ENCODE results near the gene SIPA1L3. TPM values are rescaled to one million over a fixed set of nuclear protein-coding genes. Genes with fewer than 3 reads are reported as not detected.

Gene SIPA1L3
- total and polyA plus RNA-seq, 10 of the 15 experiments (the other 5 are each of a cell fraction or from before 2014, with no cell fraction given), result 0.24 to 66.2 (median 19.1) TPM

- POLR2A ChIA-PET, result no interaction called here
- no peak for TF ChIP-seq SP1 (IDR thresholded peaks at IDR 0.05; ENCODE audit: low read depth, low read length)
- no peak for TF ChIP-seq RELA (IDR thresholded peaks at IDR 0.05; ENCODE audit: borderline replicate concordance, partially characterized antibody)
- no peak for TF ChIP-seq CEBPB (IDR thresholded peaks at IDR 0.05; ENCODE audit: borderline replicate concordance in 1 of 2, low read depth in 2 of 2, low read length in 2 of 2)
- TF ChIP-seq ATF7 (IDR thresholded peaks at IDR 0.05; ENCODE audit: low read depth), result no peak
- TF ChIP-seq ZNF274 (IDR thresholded peaks at IDR 0.05; ENCODE audit: insufficient read depth, insufficient read length), result no peak
- no peak for TF ChIP-seq CEBPZ (IDR thresholded peaks at IDR 0.05; ENCODE audit: low read depth, low read length)
- TF ChIP-seq, protein P1, sequence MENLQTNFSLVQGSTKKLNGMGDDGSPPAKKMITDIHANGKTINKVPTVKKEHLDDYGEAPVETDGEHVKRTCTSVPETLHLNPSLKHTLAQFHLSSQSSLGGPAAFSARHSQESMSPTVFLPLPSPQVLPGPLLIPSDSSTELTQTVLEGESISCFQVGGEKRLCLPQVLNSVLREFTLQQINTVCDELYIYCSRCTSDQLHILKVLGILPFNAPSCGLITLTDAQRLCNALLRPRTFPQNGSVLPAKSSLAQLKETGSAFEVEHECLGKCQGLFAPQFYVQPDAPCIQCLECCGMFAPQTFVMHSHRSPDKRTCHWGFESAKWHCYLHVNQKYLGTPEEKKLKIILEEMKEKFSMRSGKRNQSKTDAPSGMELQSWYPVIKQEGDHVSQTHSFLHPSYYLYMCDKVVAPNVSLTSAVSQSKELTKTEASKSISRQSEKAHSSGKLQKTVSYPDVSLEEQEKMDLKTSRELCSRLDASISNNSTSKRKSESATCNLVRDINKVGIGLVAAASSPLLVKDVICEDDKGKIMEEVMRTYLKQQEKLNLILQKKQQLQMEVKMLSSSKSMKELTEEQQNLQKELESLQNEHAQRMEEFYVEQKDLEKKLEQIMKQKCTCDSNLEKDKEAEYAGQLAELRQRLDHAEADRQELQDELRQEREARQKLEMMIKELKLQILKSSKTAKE (IDR thresholded peaks at IDR 0.05; ENCODE audit: low read depth, poor library complexity, severe bottlenecking), result no peak
- TF ChIP-seq HDAC6 (IDR thresholded peaks at IDR 0.05; ENCODE audit: unreplicated experiment), result no peak
- TF ChIP-seq REST (IDR thresholded peaks at IDR 0.05; ENCODE audit: low read depth, low read length), result no peak
- TF ChIP-seq, protein P2, sequence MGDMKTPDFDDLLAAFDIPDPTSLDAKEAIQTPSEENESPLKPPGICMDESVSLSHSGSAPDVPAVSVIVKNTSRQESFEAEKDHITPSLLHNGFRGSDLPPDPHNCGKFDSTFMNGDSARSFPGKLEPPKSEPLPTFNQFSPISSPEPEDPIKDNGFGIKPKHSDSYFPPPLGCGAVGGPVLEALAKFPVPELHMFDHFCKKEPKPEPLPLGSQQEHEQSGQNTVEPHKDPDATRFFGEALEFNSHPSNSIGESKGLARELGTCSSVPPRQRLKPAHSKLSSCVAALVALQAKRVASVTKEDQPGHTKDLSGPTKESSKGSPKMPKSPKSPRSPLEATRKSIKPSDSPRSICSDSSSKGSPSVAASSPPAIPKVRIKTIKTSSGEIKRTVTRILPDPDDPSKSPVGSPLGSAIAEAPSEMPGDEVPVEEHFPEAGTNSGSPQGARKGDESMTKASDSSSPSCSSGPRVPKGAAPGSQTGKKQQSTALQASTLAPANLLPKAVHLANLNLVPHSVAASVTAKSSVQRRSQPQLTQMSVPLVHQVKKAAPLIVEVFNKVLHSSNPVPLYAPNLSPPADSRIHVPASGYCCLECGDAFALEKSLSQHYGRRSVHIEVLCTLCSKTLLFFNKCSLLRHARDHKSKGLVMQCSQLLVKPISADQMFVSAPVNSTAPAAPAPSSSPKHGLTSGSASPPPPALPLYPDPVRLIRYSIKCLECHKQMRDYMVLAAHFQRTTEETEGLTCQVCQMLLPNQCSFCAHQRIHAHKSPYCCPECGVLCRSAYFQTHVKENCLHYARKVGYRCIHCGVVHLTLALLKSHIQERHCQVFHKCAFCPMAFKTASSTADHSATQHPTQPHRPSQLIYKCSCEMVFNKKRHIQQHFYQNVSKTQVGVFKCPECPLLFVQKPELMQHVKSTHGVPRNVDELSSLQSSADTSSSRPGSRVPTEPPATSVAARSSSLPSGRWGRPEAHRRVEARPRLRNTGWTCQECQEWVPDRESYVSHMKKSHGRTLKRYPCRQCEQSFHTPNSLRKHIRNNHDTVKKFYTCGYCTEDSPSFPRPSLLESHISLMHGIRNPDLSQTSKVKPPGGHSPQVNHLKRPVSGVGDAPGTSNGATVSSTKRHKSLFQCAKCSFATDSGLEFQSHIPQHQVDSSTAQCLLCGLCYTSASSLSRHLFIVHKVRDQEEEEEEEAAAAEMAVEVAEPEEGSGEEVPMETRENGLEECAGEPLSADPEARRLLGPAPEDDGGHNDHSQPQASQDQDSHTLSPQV (IDR thresholded peaks at IDR 0.05), result no peak
- TF ChIP-seq MYB (IDR thresholded peaks at IDR 0.05; ENCODE audit: borderline replicate concordance, low read depth, low read length), result no peak
Observed at GRCh38 chr19:38185562-38185961, 278.6 kb downstream of the SIPA1L3 start.

More at GRCh38 chr19:38185562-38185961, 278.6 kb downstream of the SIPA1L3 start:
- no peak overlapping the region for H3K27ac ChIP-seq (ENCODE audit: control insufficient read depth, insufficient read depth)
- in situ Hi-C loops (cut with MboI), result no loop called here
- FAIRE-seq, result no peak
- intact Hi-C loops (cut with micrococcal nuclease; ENCODE audit: unreplicated experiment), result no loop called here
- WGBS (ENCODE audit: insufficient coverage, insufficient replicate concordance, low lambda C conversion rate, missing lambda C conversion rate), result 84% methylated on average over 10 of the region's 10 CpGs
- H3K36me3 ChIP-seq (ENCODE audit: control insufficient read depth in 2 of 2, insufficient read depth in 2 of 2, low read length in 1 of 2), result peaks cover 7 to 11% of the 10 kb centered on the region in 2 experiments; a peak in 3 of 4 replicates
- RAD21 ChIA-PET (ENCODE audit: unreplicated experiment), result no interaction called here
- no peak overlapping the region for H3K4me3 ChIP-seq
- no peaks in the 10 kb centered on the region for H3K9me3 ChIP-seq (replicated peaks; ENCODE audit: control insufficient read depth, insufficient read depth, low read length)
- SMC1A ChIA-PET (ENCODE audit: uncharacterized antibody, unreplicated experiment), result no interaction called here
- H3K4me2 ChIP-seq (ENCODE audit: control insufficient read depth, insufficient read depth), result no peak overlapping the region
- H3K9ac ChIP-seq (ENCODE audit: control insufficient read depth, insufficient read depth, low read length), result no peak overlapping the region
- H3K27me3 ChIP-seq (replicated peaks in 1 of 2; ENCODE audit: control insufficient read depth in 2 of 2, insufficient read depth in 2 of 2, low read length in 1 of 2), result no peaks in the 10 kb centered on the region
- no peaks in the 10 kb centered on the region for H4K20me1 ChIP-seq (ENCODE audit: control insufficient read depth, insufficient read depth)
- ATAC-seq, result no peak
- no peaks in the 10 kb centered on the region for H3K79me2 ChIP-seq (ENCODE audit: control insufficient read depth, insufficient read depth, low read length)
- CTCF ChIA-PET, result no interaction called here
- BruUV-seq (replicated peaks), result no TSS peak
- no peaks in the 10 kb centered on the region for H3K4me1 ChIP-seq (ENCODE audit: control insufficient read depth, insufficient read depth, low read length)
- no peak for DNase-seq (ENCODE audit: low read depth, low spot score)
- H2AFZ ChIP-seq (ENCODE audit: control insufficient read depth, low read depth, low read length), result no peak overlapping the region

All from GM12878 (cell line).